ENCODE measurements around the gene NUDT15.

Gene NUDT15

DNA sequence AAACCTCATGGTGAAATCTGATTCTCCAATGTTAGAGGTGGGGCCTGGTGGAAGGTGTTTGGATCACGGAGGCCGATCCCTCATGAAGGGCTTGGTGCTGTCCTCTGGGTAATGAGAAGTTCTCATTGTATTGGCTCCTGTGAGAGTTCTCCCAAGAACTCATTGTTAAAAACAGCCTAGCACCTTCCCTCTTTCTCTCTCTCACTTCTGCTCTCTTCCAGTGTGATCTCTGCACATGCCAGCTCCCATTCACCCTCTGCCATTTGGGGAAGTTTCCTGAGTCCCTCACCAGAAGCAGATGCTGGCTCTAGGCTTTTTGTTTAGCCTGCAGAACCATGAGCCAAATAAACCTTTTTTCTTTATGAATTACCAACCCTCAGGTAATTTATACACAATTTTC lies 33.3 kb upstream of the NUDT15 start:
- no peak overlapping the region for H3K4me3 ChIP-seq (IDR thresholded peaks at IDR 0.05; ENCODE audit: insufficient read depth, low read depth, low read length)
- H3K27ac ChIP-seq = no peak overlapping the region

GRCh38 chr13:48006396-48006795 lies 31.1 kb upstream of the NUDT15 start:
- H3K4me1 ChIP-seq (ENCODE audit: low read depth, poor library complexity, severe bottlenecking) = peaks cover 7% of the 10 kb centered on the region
- H3K9ac ChIP-seq = no peak overlapping the region
- no peaks in the 10 kb centered on the region for H3K79me2 ChIP-seq (ENCODE audit: insufficient read depth, low read depth)
- no peak overlapping the region for H2AFZ ChIP-seq (ENCODE audit: low read depth)
- no peaks in the 10 kb centered on the region for H3K36me3 ChIP-seq (ENCODE audit: insufficient read depth)
- no peak overlapping the region for H3K4me3 ChIP-seq (IDR thresholded peaks at IDR 0.05; ENCODE audit: insufficient read depth, low read depth, low read length)
- H3K4me2 ChIP-seq = no peak overlapping the region
- no peak for TF ChIP-seq CTCF (conservative IDR thresholded peaks at IDR 0.05; ENCODE audit: low read depth, low read length)
- no peaks in the 10 kb centered on the region for H4K20me1 ChIP-seq (ENCODE audit: insufficient read depth)
- H3K27me3 ChIP-seq (ENCODE audit: insufficient read depth, low read depth) = no peaks in the 10 kb centered on the region
- no peak overlapping the region for H3K27ac ChIP-seq

More for the DNA sequence above, 33.3 kb upstream of the NUDT15 start:
- H3K4me1 ChIP-seq (ENCODE audit: low read depth, poor library complexity, severe bottlenecking) = peaks cover 9% of the 10 kb centered on the region
- no peak overlapping the region for H3K9ac ChIP-seq
- TF ChIP-seq CTCF (conservative IDR thresholded peaks at IDR 0.05; ENCODE audit: low read depth, low read length) = no peak
- H3K79me2 ChIP-seq (ENCODE audit: insufficient read depth, low read depth) = peaks cover 15% of the 10 kb centered on the region
- no peaks in the 10 kb centered on the region for H3K27me3 ChIP-seq (ENCODE audit: insufficient read depth, low read depth)
- H3K4me2 ChIP-seq = no peak overlapping the region
- no peak overlapping the region for H2AFZ ChIP-seq (ENCODE audit: low read depth)
- no peaks in the 10 kb centered on the region for H4K20me1 ChIP-seq (ENCODE audit: insufficient read depth)
- H3K36me3 ChIP-seq (ENCODE audit: insufficient read depth) = no peaks in the 10 kb centered on the region

GRCh38 chr13:48009284-48009683 lies 28.2 kb upstream of the NUDT15 start:
- TF ChIP-seq CTCF (conservative IDR thresholded peaks at IDR 0.05; ENCODE audit: low read depth, low read length) = no peak
- H3K27me3 ChIP-seq (ENCODE audit: insufficient read depth, low read depth) = no peaks in the 10 kb centered on the region
- no peak overlapping the region for H3K4me3 ChIP-seq (IDR thresholded peaks at IDR 0.05; ENCODE audit: insufficient read depth, low read depth, low read length)

GRCh38 chr13:48010698-48011097 lies 26.8 kb upstream of the NUDT15 start:
- H3K27me3 ChIP-seq (ENCODE audit: insufficient read depth, low read depth) = no peaks in the 10 kb centered on the region
- H3K4me1 ChIP-seq (ENCODE audit: low read depth, poor library complexity, severe bottlenecking) = peaks cover 7% of the 10 kb centered on the region
- no peaks in the 10 kb centered on the region for H3K36me3 ChIP-seq (ENCODE audit: insufficient read depth)
- no peak overlapping the region for H3K4me3 ChIP-seq (IDR thresholded peaks at IDR 0.05; ENCODE audit: insufficient read depth, low read depth, low read length)
- no peak overlapping the region for H2AFZ ChIP-seq (ENCODE audit: low read depth)
- no peak for TF ChIP-seq CTCF (conservative IDR thresholded peaks at IDR 0.05; ENCODE audit: low read depth, low read length)
- H3K27ac ChIP-seq = no peak overlapping the region
- no peaks in the 10 kb centered on the region for H3K79me2 ChIP-seq (ENCODE audit: insufficient read depth, low read depth)
- no peak overlapping the region for H3K4me2 ChIP-seq
- H4K20me1 ChIP-seq (ENCODE audit: insufficient read depth) = no peaks in the 10 kb centered on the region
- H3K9ac ChIP-seq = no peak overlapping the region

More at GRCh38 chr13:48009284-48009683, 28.2 kb upstream of the NUDT15 start:
- H3K27ac ChIP-seq = no peak overlapping the region
- peaks cover 7% of the 10 kb centered on the region for H3K4me1 ChIP-seq (ENCODE audit: low read depth, poor library complexity, severe bottlenecking)
- H3K36me3 ChIP-seq (ENCODE audit: insufficient read depth) = no peaks in the 10 kb centered on the region
- no peak overlapping the region for H2AFZ ChIP-seq (ENCODE audit: low read depth)
- no peak overlapping the region for H3K9ac ChIP-seq
- no peak overlapping the region for H3K4me2 ChIP-seq
- no peaks in the 10 kb centered on the region for H4K20me1 ChIP-seq (ENCODE audit: insufficient read depth)
- H3K79me2 ChIP-seq (ENCODE audit: insufficient read depth, low read depth) = no peaks in the 10 kb centered on the region

Data from KMS-11 (cell line).